Hepatocyte (in vitro differentiated cells): ENCODE measurements around the gene HSD17B14. TPM values are rescaled to one million over a fixed set of nuclear protein-coding genes. Genes with fewer than 3 reads are reported as not detected.

Source experiments
- DNase-seq: peaks from one replicate; pipeline ENCODE4 v3.0.0-alpha.2; 2016; ENCODE audit warnings: low spot score
- H2AFZ ChIP-seq: fragments of 200-600 bp; sonication (generic); 2 replicates; pipeline ENCODE4 v1.6.0; 2016; ENCODE audit warnings: antibody characterized with exemption, mild to moderate bottlenecking
- H3K27ac ChIP-seq: fragments of 200-600 bp; sonication (generic); 2 replicates; pipeline ENCODE4 v1.5.1; 2016; ENCODE audit warnings: mild to moderate bottlenecking
- H3K27me3 ChIP-seq: fragments of 200-600 bp; sonication (generic); 2 replicates; pipeline ENCODE4 v1.6.1; 2016
- H3K36me3 ChIP-seq: fragments of 200-600 bp; sonication (generic); replicated peaks from 2 replicates; pipeline ENCODE4 v1.5.1; 2016; ENCODE audit warnings: low read depth; ENCODE audit not compliant: insufficient read depth
- H3K4me1 ChIP-seq: fragments of 200-600 bp; sonication (generic); 2 replicates; pipeline ENCODE4 v1.5.1; 2016; ENCODE audit warnings: mild to moderate bottlenecking, moderate library complexity; ENCODE audit not compliant: insufficient read depth
- H3K4me2 ChIP-seq: fragments of 200-600 bp; sonication (generic); 2 replicates; pipeline ENCODE4 v1.6.0; 2016
- H3K4me3 ChIP-seq: fragments of 200-600 bp; sonication (generic); 2 replicates; pipeline ENCODE4 v1.5.1; 2016; ENCODE audit warnings: mild to moderate bottlenecking
- H3K79me2 ChIP-seq: fragments of 200-600 bp; sonication (generic); 2 replicates; pipeline ENCODE4 v1.6.0; 2017; ENCODE audit warnings: mild to moderate bottlenecking
- H3K9me2 ChIP-seq: fragments of 200-600 bp; sonication (generic); replicated peaks from 2 replicates; pipeline ENCODE4 v1.6.0; 2017; ENCODE audit warnings: mild to moderate bottlenecking; ENCODE audit not compliant: insufficient read depth
- H3K9me3 ChIP-seq: fragments of 200-600 bp; sonication (generic); 2 replicates; pipeline ENCODE4 v1.5.1; 2016; ENCODE audit warnings: low read depth, mild to moderate bottlenecking
- H4K20me1 ChIP-seq: fragments of 200-600 bp; sonication (generic); 2 replicates; pipeline ENCODE4 v1.6.0; 2016; ENCODE audit warnings: mild to moderate bottlenecking; ENCODE audit not compliant: insufficient read depth, poor library complexity, severe bottlenecking
- CTCF ChIP-seq: fragments of 200-600 bp; sonication (generic); IDR thresholded peaks from 2 replicates; pipeline ENCODE4 v1.5.1; 2016; ENCODE audit warnings: antibody characterized with exemption, mild to moderate bottlenecking; ENCODE audit not compliant: poor library complexity
- EZH2 ChIP-seq: fragments of 200-600 bp; sonication (generic); IDR thresholded peaks from 2 replicates; pipeline ENCODE4 v1.6.1; 2016; ENCODE audit warnings: antibody characterized with exemption, mild to moderate bottlenecking, borderline replicate concordance
- EZH2phosphoT487 ChIP-seq: fragments of 200-600 bp; sonication (generic); IDR thresholded peaks from one replicate; pipeline ENCODE4 v1.6.1; 2018; ENCODE audit warnings: antibody characterized with exemption, mild to moderate bottlenecking, low read depth, moderate library complexity; ENCODE audit not compliant: unreplicated experiment, severe bottlenecking
- WGBS: methylation state at CpG from one replicate; pipeline ENCODE4 v1.1.6; 2016; ENCODE audit warnings: low lambda C conversion rate; ENCODE audit errors: missing lambda C conversion rate; 5-methylcytosine and 5-hydroxymethylcytosine counted together
- polyA plus RNA-seq: library from polyadenylated mRNA; unstranded; fragments of >200 nt; fragmentation: Nextera tagmentation; extraction: Ambion mirVana; gene quantifications from 2 replicates; pipeline ENCODE4 v1.2.1, GENCODE V29; 2016
- total RNA-seq: library from RNA; depleted of rRNA; stranded (reverse); fragments of >200 nt; gene quantifications from 2 replicates; pipeline ENCODE4 v1.2.3, GENCODE V29; 2014

Gene HSD17B14
- total and polyA plus RNA-seq, 2 experiments from 2014 or later = 64.1 to 91.9 TPM

GRCh38 chr19:48874303-48875135, 38.2 kb upstream of the HSD17B14 start:
- WGBS = 47% methylated on average over 17 of the region's 17 CpGs
- H4K20me1 ChIP-seq = peaks cover 33% of the 10 kb centered on the region
- H3K4me2 ChIP-seq = peak overlapping the region; percentile 84
- no peaks in the 10 kb centered on the region for H3K9me2 ChIP-seq
- peak overlapping the region; percentile 58 for H3K4me3 ChIP-seq
- no peak for TF ChIP-seq EZH2
- TF ChIP-seq EZH2phosphoT487 = no peak
- no peak for TF ChIP-seq CTCF
- H3K79me2 ChIP-seq = peaks cover 52% of the 10 kb centered on the region
- DNase-seq = no peak
- no peak overlapping the region for H2AFZ ChIP-seq
- H3K27me3 ChIP-seq = no peaks in the 10 kb centered on the region
- no peaks in the 10 kb centered on the region for H3K36me3 ChIP-seq
- peak overlapping the region; percentile 99 for H3K27ac ChIP-seq
- peaks cover 23% of the 10 kb centered on the region for H3K4me1 ChIP-seq
- H3K9me3 ChIP-seq = no peaks in the 10 kb centered on the region

- H3K4me3 ChIP-seq = peak overlapping the region; percentile 58
- no peaks in the 10 kb centered on the region for H3K9me2 ChIP-seq
- H3K27ac ChIP-seq = peak overlapping the region; percentile 99
- peaks cover 52% of the 10 kb centered on the region for H3K79me2 ChIP-seq
- peak overlapping the region; percentile 84 for H3K4me2 ChIP-seq
- peaks cover 22% of the 10 kb centered on the region for H3K4me1 ChIP-seq
- WGBS = 49% methylated on average over 14 of the region's 14 CpGs
- H4K20me1 ChIP-seq = peaks cover 33% of the 10 kb centered on the region
- H2AFZ ChIP-seq = no peak overlapping the region
- H3K9me3 ChIP-seq = no peaks in the 10 kb centered on the region
- TF ChIP-seq CTCF (no peak), EZH2 (no peak), EZH2phosphoT487 (no peak)
- H3K36me3 ChIP-seq = no peaks in the 10 kb centered on the region
- DNase-seq = no peak
- H3K27me3 ChIP-seq = no peaks in the 10 kb centered on the region
These were observed 37.4 kb upstream of the HSD17B14 start for GRCh38 chr19:48873476-48874302.

- peak; percentile 95 for DNase-seq
- H2AFZ ChIP-seq = no peak overlapping the region
- H3K9me2 ChIP-seq = no peaks in the 10 kb centered on the region
- peak overlapping the region; percentile 84 for H3K4me2 ChIP-seq
- H4K20me1 ChIP-seq = peaks cover 33% of the 10 kb centered on the region
- H3K79me2 ChIP-seq = peaks cover 52% of the 10 kb centered on the region
- peaks cover 29% of the 10 kb centered on the region for H3K4me1 ChIP-seq
- TF ChIP-seq EZH2 = no peak
- no peak for TF ChIP-seq EZH2phosphoT487
- TF ChIP-seq CTCF = no peak
- peak overlapping the region; percentile 99 for H3K27ac ChIP-seq
- no peaks in the 10 kb centered on the region for H3K36me3 ChIP-seq
- no peaks in the 10 kb centered on the region for H3K27me3 ChIP-seq
- H3K9me3 ChIP-seq = no peaks in the 10 kb centered on the region
- H3K4me3 ChIP-seq = peak overlapping the region; percentile 82
- 3% methylated on average over 14 of the region's 14 CpGs for WGBS
These were observed 36.7 kb upstream of the HSD17B14 start for GRCh38 chr19:48872884-48873475.
